Neural crest cell (in vitro differentiated cells): ENCODE results near the gene DNAH2. TPM values are rescaled to one million over a fixed set of nuclear protein-coding genes. Genes with fewer than 3 reads are reported as not detected.

Source experiments
- DNase-seq: peaks from one replicate; pipeline ENCODE4 v3.0.0; 2021; ENCODE audit warnings: low read depth, mixed read lengths, low spot score
- H3K27ac Mint-ChIP-seq: one replicate; pipeline ENCODE4 v1.8.0; 2021; ENCODE audit warnings: mild to moderate bottlenecking, mixed read lengths; ENCODE audit not compliant: unreplicated experiment
- H3K27me3 Mint-ChIP-seq: 2 replicates; pipeline ENCODE4 v1.8.0; 2021; ENCODE audit warnings: low read depth, mild to moderate bottlenecking, mixed read lengths
- H3K36me3 Mint-ChIP-seq: 2 replicates; pipeline ENCODE4 v1.8.0; 2021; ENCODE audit warnings: low read depth, mild to moderate bottlenecking, mixed read lengths
- H3K4me1 Mint-ChIP-seq: 2 replicates; pipeline ENCODE4 v1.8.0; 2021; ENCODE audit warnings: mixed read lengths
- H3K4me3 Mint-ChIP-seq: one replicate; pipeline ENCODE4 v1.8.0; 2021; ENCODE audit warnings: mild to moderate bottlenecking, mixed read lengths
- H3K9me3 Mint-ChIP-seq: 2 replicates; pipeline ENCODE4 v1.8.0; 2021; ENCODE audit warnings: mixed read lengths
- total RNA-seq: library from RNA; stranded (reverse); gene quantifications from 2 replicates; pipeline ENCODE4 v1.2.1, GENCODE V29; 2021
- TF ChIP-seq, protein P1 (sequence below): fragments of 200-600 bp; sonication (generic); conservative IDR thresholded peaks from 2 replicates; pipeline ENCODE4 v1.5.0; 2021; ENCODE audit warnings: antibody characterized with exemption, mild to moderate bottlenecking

DNAH2 gene
- total RNA-seq, 1 donor from 2014 or later = 0.16 TPM

DNA sequence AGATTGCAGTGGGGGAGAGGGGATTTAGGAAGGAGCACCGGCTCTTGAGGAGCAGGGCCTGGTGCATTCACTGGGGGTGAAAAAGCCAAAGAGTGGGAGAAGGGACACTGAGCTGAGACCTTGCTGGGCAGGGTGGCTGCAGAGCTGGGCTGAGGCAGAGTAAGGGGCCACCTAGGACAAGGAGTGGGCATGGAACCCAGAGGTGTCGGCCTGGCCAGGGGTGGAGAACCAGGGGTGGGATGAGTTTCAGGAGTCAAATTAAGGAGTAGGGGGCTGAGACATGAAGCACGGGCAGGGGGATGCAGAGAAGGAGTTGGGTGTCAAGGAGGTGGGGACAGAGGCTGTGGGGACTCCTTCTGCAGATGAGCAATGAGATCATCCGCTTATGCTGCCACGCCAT, 20.1 kb downstream of the DNAH2 start:
- no peak for DNase-seq
- Mint-ChIP-seq H3K27me3 (peaks cover 44% of the 10 kb centered on the region), H3K9me3 (no peaks in the 10 kb centered on the region), H3K4me1 (no peaks in the 10 kb centered on the region), H3K36me3 (no peaks in the 10 kb centered on the region), H3K4me3 (no peak overlapping the region), H3K27ac (no peak overlapping the region)
- TF ChIP-seq, protein P1, sequence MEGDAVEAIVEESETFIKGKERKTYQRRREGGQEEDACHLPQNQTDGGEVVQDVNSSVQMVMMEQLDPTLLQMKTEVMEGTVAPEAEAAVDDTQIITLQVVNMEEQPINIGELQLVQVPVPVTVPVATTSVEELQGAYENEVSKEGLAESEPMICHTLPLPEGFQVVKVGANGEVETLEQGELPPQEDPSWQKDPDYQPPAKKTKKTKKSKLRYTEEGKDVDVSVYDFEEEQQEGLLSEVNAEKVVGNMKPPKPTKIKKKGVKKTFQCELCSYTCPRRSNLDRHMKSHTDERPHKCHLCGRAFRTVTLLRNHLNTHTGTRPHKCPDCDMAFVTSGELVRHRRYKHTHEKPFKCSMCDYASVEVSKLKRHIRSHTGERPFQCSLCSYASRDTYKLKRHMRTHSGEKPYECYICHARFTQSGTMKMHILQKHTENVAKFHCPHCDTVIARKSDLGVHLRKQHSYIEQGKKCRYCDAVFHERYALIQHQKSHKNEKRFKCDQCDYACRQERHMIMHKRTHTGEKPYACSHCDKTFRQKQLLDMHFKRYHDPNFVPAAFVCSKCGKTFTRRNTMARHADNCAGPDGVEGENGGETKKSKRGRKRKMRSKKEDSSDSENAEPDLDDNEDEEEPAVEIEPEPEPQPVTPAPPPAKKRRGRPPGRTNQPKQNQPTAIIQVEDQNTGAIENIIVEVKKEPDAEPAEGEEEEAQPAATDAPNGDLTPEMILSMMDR = no peak

DNA sequence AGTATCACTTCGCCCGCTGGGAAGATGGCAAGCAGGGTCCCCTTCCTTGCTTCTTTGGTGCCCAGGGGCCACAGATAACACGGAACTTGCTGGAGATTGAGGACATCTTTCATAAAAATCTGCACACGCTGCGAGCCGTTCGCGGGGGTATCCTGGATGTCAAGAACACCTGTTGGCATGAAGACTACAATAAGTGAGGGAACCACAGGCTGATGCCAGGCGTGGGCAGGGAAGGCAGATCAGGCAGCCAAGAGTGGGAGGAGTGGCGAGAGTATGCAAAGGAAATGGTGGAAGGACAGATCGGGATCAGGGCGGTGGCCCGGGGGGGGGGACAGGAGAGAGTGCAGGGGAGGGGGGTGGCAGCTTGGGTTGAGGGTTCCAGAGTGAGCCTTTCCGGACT, 22.2 kb downstream of the DNAH2 start:
- no peaks in the 10 kb centered on the region for H3K9me3 Mint-ChIP-seq
- no peak overlapping the region for H3K4me3 Mint-ChIP-seq
- H3K27me3 Mint-ChIP-seq = peaks cover 38% of the 10 kb centered on the region
- H3K4me1 Mint-ChIP-seq = peaks cover 4% of the 10 kb centered on the region
- DNase-seq = no peak
- no peaks in the 10 kb centered on the region for H3K36me3 Mint-ChIP-seq
- TF ChIP-seq, protein P1 = no peak
- no peak overlapping the region for H3K27ac Mint-ChIP-seq

DNA sequence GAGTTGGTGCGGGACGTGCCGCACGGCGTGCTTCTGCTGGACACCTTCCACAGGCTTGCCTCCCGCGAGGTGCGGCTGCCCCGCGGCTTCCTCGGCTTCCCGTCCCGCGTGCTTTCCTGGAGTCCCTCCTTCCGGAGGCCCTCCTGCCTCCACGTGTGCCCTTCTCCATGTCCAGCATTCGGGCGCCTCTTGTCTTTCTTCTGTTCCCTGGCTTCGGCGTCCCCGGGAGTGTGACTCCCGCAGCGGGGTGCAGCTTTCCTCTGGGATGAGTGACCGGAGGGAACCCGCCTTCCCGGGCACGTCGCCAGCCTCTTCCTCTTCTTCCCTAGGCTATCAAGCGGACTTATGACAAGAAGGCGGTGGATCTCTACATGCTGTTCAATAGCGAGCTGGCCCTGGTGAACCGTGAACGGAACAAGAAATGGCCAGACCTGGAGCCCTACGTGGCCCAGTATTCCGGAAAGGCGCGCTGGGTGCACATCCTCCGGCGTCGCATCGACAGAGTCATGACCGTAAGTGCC, 23.0 kb downstream of the DNAH2 start:
- H3K27me3 Mint-ChIP-seq = peaks cover 38% of the 10 kb centered on the region
- no peak overlapping the region for H3K4me3 Mint-ChIP-seq

DNA sequence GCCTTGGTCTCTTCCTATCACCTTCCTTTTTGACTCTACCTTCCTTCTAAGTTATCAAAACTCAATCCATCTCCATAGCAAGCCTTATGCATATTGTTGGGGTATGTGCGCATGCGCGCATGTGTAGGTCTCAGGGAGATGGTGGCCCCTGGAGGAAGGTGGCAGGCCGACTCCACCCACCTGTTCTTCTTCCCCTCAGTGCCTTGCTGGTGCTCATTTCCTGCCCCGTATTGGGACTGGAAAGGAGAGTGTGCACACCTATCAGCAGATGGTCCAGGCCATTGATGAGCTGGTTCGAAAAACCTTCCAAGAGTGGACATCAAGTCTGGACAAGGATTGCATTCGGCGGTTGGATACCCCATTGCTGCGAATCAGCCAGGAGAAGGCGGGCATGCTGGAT, 25.2 kb downstream of the DNAH2 start:
- Mint-ChIP-seq H3K4me1 (peaks cover 13% of the 10 kb centered on the region), H3K9me3 (no peaks in the 10 kb centered on the region), H3K27me3 (peaks cover 28% of the 10 kb centered on the region), H3K4me3 (no peak overlapping the region), H3K27ac (no peak overlapping the region), H3K36me3 (no peaks in the 10 kb centered on the region)
- DNase-seq = no peak
- TF ChIP-seq, protein P1 = no peak

More for the DNA sequence above, 23.0 kb downstream of the DNAH2 start:
- no peak for DNase-seq
- no peak overlapping the region for H3K27ac Mint-ChIP-seq
- H3K36me3 Mint-ChIP-seq = no peaks in the 10 kb centered on the region
- TF ChIP-seq, protein P1 = no peak
- H3K9me3 Mint-ChIP-seq = no peaks in the 10 kb centered on the region
- H3K4me1 Mint-ChIP-seq = peaks cover 8% of the 10 kb centered on the region

GRCh38 chr17:7744416-7744815, 26.9 kb downstream of the DNAH2 start:
- DNase-seq = no peak
- H3K4me3 Mint-ChIP-seq = no peak overlapping the region
- H3K9me3 Mint-ChIP-seq = no peaks in the 10 kb centered on the region
- H3K4me1 Mint-ChIP-seq = peaks cover 13% of the 10 kb centered on the region
- H3K27ac Mint-ChIP-seq = no peak overlapping the region
- no peaks in the 10 kb centered on the region for H3K36me3 Mint-ChIP-seq
- TF ChIP-seq, protein P1 = no peak
- H3K27me3 Mint-ChIP-seq = peaks cover 19% of the 10 kb centered on the region
